H4 (cell line): Measurements from ENCODE around the gene PLPP3. TPM values are rescaled to one million over a fixed set of nuclear protein-coding genes. Genes with fewer than 3 reads are reported as not detected.
"Not testable (repeated sequence)": the region's sequence is repeated elsewhere in the genome, so short reads cannot be mapped to it uniquely, and the experiment has no call there.

Source experiments
- DNase-seq: peaks from one replicate; pipeline ENCODE4 v3.0.0-alpha.2; 2015; ENCODE audit warnings: low spot score
- total RNA-seq: library from RNA; depleted of rRNA; stranded (reverse); fragments of >200 nt; shearing (Covaris generic); gene quantifications from 2 replicates; pipeline ENCODE4 v1.2.3, GENCODE V29; 2014; rRNA removed

PLPP3 gene
- total RNA-seq: 5.8 and 7.9 TPM in 2 replicates

DNA sequence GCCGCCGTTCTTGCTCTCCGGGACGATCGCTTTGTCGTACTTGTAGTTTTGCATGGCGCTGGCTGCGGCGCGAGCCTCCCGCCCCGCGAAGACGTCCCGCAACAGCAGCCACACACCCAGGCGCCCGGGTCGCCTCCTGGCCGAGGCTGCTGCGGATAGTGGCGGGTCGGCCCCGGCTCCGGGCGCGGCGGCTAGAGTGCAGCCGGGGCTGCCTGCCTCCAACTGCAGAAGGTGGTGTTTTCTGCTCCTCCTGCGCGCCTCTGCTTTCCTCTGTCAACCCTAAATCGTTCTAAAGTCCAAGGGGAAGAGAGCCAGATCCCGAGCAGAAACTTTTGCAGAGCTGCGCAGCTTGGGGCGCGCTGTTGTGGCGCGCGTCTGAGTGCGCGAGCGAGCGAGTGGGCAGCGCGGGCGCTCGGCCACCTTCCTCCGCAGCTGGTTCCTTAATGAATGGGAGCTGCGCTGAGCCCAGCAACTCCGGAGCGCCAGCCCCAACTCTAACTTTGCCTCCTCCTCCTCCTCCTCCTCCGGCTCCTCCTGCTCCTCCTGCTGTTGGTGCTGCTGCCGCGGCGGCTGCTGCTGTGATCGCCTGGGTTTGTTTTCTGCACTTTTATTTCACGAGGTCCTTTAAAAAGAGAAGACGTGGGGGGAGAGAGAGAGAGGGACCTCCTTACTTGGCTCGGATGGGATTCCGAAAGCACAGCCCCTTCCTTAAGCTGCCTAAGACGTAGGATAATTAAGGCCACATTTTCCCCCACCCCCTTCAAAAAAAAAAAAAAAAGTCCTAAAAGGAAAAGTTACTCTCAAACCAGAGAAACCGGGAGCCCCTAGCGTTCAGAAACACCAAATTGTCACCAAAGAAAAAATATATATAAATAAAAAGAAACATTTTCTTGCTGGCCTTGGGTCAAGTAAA lies at the start of gene PLPP3:
PLPP3 (minus strand) TSS at position 601 of the 913 bp plus-strand sequence; CDS start at position 54, 547 bp downstream.
- peak; percentile 88 for DNase-seq

- DNase-seq: peak; percentile 71
Observed at GRCh38 chr1:56627636-56628039, 48.3 kb upstream of the PLPP3 start.

DNA sequence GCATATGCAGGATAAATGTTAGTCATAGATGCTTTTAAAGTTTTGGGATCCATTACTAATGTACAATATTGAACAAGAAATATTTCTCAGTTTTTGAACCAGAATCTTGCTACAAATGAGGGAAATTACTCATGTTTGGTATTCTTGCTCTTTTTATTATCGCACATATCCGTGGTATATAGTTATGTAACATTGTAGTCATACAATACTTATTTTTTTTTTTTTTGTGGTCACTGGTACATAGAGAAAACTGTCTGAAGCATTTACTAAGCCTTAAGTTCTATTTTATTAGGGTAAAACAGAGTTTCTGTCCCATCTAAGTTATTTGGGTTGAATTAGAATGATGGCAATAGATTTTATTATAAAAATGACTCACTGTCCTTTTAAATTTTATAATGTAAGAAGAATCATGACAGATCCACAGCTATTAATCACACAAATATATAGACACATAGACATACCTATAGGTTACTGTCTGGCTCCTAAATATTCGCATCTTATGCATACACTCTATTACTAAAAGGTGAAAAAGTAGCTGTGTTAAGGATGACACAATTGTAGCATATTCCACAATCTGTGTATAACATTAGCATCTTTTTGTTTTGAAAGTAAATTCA lies 47.8 kb upstream of the PLPP3 start:
- no peak for DNase-seq

DNA sequence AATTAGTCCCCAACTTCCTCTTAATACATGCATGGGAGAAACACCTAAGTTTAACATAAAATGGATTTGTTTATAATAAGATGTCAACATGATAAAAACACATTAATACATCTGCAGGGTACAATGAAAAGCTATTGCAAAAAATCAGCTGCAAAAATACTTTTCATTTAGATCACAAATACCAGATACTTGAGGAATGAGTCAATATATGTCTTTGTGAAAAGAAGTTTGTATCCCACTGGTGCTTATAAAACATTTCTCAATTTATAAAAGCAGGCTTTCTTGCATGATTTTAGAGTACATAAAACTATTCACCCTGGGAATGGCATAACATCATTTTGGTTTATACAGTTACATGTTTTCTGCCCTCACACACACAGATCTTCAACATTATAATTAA lies 47.2 kb upstream of the PLPP3 start:
- DNase-seq: no peak

GRCh38 chr1:56625819-56626440 lies 46.6 kb upstream of the PLPP3 start:
- DNase-seq: no peak

- DNase-seq: no peak
Observed at GRCh38 chr1:56617141-56617540, 37.8 kb upstream of the PLPP3 start.

DNA sequence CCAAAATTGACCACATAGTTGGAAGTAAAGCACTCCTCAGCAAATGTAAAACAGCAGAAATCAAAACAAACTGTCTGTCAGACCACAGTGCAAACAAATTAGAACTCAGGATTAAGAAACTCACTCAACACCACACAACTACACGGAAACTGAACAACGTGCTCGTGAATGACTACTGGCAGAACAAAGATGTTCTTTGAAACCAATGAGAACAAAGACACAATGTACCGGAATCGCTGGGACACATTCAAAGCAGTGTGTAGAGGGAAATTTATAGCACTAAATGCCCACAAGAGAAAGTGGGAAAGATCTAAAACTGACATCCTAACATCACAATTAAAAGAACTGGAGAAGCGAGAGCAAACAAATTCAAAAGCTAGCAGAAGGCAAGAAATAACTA lies 31.4 kb upstream of the PLPP3 start:
- DNase-seq: not testable (repeated sequence)

DNA sequence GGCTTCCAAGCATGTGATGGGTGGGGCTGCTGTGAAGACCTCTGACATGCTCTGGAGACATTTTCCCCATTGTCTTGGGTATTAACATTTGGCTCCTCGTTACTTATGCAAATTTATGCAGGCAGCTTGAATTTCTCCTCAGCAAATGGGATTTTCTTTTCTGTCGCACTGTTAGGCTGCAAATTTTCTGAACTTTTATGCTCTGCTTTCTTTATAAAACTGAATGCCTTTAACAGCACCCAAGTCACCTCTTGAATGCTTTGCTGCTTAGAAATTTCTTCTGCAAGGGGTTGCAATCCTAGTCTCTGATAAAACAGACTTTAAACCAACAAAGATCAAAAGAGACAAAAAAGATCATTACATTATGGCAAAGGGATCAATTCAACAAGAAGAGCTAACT lies 30.7 kb upstream of the PLPP3 start:
- DNase-seq: not testable (repeated sequence)

DNA sequence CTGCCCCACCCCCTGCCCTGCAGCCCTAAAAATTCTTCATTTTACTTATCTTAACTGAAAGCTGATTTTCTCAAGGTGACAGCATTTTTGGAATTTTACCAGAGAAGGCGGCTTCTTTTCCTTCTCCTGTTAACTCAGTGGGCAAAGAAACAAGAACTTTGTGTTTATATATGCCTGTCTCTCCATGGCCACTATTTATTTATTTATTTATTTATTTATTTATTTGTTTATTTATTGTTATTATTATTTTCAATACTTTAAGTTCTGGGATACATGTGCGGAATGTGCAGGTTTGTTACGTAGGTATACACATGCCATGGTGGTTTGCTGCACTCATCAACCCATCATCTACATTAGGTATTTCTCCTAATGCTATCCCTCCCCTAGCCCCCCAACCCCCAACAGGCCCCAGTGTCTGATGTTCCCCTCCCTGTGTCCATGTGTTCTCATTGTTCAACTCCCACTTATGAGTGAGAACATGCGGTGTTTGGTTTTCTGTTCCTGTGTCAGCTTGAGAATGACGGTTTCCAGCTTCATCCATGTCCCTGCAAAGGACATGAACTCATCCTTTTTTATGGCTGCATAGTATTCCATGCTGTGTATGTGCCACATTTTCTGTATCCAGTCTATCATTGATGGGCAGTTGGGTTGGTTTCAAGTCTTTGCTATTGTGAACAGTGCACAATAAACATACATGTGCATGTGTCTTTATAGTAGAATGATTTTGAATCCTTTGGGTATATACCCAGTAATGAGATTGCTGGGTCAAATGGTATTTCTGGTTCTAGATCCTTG lies 16.2 kb upstream of the PLPP3 start:
- DNase-seq: not testable (repeated sequence)

DNA sequence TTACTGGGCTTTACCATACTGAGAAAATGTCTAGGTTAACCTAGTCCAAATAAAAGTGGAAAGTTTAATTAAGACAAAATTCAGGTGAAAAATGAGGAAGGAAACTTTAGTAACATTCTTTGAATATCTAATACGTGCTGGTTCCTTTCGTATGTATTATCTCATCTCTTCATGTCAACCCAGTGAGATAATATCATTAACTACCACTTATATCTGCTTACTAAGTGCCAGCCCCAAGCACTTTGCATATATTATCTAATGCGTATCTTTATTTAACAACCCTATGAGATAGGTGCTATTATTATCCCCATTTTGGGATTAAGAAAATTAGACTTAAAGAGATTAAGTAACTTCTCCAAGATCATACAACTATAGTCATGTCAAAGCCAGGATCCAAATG lies 12.5 kb upstream of the PLPP3 start:
- no peak for DNase-seq

DNA sequence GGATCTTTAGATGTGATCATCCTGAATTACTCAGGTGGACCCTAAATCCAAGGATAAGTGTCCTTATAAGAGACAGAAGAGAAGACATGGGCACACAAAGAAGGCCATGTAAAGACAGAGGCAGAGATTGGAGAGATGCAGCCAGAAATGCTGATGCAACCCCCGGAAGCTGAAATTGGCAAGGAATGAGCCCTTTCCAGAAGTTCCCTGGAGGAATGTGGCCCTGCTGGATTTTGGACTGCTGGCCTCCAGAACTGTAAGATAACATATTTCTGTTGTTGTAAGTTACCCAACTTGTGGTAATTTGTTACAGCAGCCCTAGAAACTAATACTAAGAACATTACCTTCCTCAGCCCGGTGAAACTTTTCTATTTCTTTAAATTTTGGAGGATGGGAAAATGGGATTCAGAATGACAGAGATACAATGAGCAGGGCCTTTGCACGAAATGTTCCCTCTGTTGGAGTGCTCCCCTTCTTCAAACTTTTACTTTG lies 11.2 kb upstream of the PLPP3 start:
- no peak for DNase-seq

DNA sequence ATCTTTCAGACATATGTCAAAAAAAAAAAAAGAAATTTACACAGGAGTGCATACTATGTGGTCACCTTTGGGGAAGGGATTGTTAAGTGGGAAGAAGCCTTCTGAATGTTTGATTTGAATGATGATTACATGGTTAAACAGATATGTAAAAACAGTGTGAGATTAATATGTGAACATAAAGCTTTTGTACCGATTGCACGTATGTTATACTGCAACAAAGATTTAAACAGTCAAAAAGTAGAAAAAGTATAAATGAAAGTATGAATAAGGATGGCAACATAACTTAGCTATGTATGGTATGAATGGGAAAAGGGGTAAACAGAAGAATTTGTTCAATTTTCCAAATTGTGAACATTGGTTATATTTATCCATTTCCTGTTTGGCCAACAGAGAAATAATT lies 10.0 kb upstream of the PLPP3 start:
- no peak for DNase-seq

- DNase-seq: no peak
Observed at GRCh38 chr1:56586502-56586901, 7.1 kb upstream of the PLPP3 start.

- DNase-seq: no peak
Observed at GRCh38 chr1:56585985-56586384, 6.6 kb upstream of the PLPP3 start.

GRCh38 chr1:56584910-56585528 lies 5.7 kb upstream of the PLPP3 start:
- peak; percentile 67 for DNase-seq

GRCh38 chr1:56583957-56584468 lies 4.7 kb upstream of the PLPP3 start:
- no peak for DNase-seq

GRCh38 chr1:56580771-56581170 lies 1.4 kb upstream of the PLPP3 start:
- no peak for DNase-seq

DNA sequence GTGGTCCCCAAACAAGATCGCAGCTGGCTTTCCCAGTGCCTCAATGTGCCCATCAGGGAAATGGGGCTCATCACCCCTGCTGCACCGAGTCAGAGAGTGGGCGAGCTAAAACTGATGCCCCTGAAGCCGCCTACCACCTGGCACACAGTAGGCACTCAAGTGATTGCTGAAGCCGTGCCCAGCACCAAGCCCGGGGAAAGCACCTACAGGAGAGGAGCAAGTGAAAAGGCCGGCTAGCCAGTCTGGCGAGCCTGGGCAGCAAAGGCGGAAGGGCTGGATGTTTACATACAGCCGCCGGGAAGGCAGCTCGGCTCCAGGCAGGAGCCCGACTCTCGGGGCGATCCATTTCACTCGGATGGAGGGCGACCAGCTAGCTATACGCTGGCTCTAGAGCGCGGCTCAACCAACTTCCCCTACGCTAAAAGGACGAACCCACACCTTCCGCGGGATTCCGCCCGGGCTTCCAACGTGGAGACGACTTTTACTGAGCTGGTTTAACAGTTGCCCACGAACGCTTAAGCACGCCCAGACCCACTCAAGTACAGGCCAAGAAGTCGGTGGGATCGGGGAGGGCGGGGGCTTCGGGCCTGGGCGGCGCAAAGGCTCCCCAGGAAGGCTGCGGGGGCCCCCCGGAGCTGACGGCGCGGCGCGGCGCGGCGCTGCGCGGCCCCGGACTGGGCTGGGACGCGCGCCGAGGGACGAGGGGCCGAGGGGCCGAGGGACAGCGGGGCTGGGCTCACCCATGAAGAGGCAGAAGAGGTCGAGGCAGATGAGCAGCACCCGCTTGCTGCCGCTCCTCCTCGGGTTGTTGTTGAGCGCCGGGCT lies 1.0 kb downstream of the PLPP3 start:
- DNase-seq: peak; percentile 29

DNA sequence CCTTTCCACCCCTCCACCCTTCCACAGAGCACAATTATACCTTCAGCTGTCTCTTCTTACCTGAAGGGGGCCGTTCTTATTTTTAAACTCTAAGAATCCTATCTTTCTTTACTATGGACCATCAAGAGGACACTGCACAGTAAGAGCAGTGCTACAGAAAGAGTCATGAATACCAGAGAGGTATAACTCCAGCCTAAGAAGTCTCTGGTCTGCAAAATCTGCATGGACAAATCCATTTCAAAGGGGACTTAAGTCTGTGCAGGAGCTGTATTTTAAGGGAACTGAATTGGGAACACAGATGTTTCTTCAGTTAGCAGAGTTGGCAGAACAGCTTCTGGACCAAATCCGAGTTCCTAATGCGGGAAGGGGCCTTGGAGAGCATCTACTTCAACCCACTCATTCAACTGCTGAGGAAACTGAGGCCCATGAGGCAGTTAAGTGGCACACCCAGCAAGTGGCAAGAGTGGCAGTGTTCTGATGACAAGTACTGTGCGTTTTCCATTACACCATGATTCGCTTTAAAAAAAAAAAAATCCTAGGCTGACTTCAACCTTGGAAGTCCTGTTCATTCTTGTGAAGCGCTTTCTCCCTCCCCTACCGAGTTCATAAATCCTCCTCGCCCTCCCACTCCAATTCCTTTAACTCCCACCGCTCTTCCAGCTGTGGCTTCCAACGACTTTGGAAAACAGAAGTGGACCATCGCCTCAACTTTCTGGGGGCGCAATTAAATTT lies 1.8 kb downstream of the PLPP3 start:
- no peak for DNase-seq
